HG03060 (cell line): ENCODE measurements around the gene ACTG2.
"Not testable (repeated sequence)": the region's sequence is repeated elsewhere in the genome, so short reads cannot be mapped to it uniquely, and the experiment has no call there.

Source experiments
- ATAC-seq: cut with Tn5 transposase; IDR thresholded peaks from one replicate; pipeline ENCODE4 v1.9.1; 2021; ENCODE audit warnings: low read depth, moderate number of reproducible peaks; ENCODE audit not compliant: unreplicated experiment

The ACTG2 gene

DNA sequence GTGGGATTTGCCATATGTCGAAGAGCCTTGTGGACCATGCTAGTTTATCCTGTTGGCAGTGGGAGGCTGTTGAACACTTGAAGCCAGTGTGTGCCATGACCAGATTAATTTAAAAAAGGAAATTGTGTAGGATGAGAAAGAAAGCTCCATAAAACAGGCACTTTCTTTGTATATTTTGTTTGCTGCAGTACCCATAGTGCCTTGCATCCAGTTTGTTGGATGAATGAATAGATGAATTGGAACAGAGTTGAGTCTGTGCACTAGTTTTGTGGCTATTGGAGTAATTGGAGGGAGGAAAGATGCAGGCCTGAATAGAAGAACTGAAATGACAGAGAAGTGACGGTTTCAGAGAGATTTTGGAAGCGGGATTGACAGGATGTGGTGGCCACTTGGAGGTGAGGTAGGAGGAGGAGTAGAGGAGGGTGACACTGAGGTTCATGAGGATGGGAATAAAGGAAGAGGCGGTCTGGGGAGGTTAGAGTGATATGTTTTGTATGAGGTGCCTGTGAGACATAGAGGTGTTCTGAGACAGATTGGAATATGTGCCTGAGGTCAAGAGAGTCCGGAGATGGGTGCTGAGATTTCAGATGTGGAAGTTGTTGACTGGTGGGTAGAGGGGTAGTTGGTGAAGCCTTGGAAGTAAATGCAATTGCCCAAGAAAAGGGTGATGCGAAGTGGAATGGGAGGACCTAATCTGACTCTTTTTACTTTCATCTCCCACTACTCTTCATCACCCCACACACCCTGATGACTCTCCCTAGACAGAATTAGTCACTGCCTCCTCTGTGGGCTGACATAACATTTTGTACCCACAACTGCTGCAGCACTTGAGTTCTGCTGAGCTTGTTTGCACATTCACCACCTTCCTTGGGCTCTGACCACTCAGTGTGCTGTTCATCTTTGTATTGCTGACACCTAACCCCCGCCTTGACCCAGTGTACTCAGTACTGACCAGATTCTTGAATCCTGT is 39.0 kb downstream of the ACTG2 start:
- ATAC-seq, result no peak

DNA sequence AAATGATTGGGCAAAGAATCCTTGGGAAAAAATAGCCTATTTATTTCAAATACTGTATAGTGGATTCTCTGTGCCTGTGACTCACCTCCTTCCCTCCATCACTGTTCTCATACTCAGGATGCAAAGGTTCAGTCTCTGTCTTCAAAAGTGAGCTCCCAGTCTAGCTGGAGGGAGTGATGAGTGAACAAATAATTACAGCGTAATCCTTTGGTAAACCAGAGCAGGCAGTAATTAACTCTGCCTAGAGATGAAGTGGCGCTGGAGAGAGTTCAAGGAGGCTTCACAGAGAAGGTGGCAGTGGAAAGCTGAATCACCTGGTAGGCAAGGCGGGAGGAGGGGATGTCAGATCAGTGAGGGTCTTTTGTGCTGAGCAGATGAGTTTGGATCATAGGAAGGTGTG is 40.4 kb downstream of the ACTG2 start:
- no peak for ATAC-seq

DNA sequence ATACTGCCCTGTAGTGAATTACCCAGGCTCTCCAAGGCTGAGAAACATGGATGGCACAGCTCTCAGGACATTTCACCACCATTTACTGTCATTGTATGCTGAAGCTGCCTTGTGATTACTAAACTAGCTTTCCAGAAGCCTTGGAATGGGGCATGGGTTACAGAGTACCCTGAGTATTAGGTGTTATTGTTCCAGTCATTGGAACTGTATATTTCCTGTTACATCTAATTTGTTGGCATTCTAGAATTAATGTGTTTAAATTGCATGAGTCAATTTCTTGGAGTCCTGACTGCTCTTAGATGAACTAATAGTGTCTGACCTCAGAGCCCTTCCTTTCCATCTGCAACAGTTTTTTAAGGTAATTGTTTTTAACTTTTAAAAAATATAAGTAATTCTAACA is 42.8 kb downstream of the ACTG2 start:
- ATAC-seq, result no peak

DNA sequence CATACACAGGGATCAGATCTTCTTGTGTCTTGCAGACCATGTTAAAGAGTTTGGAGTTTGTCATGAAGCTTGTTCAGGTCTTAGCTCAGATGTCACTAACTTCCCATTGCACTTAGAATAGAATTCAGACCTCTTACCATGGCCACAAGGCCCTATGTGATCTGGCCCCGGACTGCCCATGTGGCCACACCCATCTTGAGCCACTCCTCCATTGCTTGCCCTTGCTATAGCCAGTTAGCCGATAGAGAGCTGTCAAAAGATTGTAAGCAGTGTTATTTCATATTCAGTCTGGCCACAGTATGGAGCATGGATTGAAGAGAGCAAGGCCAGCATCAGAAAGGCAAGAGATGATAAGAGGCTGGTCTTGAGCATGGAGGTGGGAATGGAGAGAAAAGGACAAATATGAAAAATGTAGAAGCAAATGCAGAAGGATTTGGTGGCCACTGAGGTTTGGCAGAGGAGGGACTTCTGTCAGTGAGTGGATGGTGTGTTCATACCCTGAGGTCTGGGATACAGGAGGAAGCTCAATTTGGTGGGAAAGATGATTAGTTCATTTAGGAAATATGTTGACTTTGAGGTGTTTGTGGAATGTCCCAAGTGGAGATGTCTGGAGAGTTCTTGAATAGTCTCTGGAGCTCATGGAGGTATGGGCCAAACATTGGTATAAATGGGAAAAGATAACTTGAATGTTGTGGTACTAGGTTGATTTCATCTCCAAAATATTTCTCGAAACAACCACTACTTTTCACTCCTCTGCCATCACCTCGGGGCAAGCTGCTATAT is 44.5 kb downstream of the ACTG2 start:
- no peak for ATAC-seq

DNA sequence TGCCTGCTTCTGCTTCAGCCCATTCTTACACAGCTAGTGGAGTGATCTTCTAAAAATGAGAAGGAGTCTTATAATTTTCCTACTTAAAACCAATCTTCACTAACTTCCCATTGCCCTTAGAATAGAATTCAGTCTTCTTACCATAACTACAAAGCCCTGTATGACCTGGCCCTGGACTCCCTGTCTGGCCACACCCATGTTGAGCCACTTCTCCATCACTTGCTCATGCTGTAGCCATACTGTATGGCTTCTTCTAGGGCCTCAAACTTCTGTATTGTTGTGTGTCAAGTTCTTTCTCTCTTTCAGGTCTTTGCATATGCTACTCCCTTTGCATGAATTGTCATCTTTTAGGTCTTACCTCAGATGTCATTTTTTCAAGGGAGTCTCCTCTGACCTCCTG is 45.1 kb downstream of the ACTG2 start:
- no peak for ATAC-seq

DNA sequence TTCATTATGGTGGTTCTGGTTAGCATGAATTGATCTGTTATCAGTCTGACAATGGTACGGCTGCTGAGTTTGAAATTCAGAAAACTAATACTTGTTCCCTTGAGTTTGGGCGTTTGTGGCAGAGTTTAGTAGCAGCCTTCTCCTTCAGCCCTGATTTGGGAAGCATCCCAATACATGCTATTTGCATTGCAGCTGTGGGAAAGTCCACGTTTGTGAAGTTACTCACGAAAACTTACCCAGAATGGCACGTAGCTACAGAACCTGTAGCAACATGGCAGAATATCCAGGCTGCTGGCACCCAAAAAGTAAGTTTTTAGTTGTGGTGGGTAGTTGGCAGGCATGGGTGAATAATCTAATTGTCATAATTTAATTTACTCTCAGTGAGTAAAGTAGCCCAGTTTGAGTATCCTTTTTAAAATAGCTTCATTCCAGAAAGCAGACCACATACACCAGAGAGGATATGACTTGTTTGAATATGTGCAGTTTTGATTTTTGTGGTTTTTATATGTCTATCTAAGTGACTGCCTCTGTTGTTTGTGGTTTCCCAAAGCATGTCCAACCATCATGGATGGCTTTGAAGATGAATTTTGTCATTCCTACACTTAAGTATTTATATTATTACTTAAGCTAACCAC is 46.0 kb downstream of the ACTG2 start:
- ATAC-seq, result no peak

DNA sequence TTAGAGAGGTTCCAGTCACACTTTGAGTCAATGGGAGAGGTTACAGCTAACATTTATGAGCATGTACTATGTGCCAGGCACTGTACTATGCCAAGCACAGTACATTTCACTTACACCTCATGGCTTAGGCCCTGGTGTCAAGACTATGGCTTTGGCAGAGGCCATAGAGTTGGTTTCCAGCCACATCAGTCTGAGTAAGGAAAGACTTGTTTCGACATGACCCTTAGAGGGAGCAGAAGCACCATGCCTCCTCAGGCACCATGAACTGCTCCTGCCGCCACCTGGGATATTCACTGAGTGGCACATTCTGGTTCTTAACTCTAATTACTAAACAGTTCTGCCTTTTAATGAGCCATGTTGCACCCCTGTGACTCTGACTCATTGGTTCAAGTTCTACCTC is 46.6 kb downstream of the ACTG2 start:
- no peak for ATAC-seq

DNA sequence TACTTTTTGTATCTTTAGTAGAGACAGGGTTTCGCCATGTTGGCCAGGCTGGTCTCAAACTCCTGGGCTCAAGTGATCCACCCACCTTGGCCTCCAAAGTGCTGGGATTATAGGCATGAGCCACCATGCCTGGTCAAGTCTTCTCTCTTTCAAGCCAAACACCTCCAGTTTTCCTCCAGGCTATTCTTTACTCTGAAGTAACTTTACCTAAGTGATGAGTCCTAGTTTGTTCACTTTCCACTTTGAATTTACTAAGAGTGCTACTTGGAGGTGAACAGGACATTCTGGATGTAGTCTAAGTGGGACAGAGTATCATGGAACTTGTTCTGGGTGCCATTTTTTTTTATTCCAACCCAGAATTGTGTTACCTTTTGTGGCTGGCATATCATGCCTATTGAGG is 47.3 kb downstream of the ACTG2 start:
- not testable (repeated sequence) for ATAC-seq

DNA sequence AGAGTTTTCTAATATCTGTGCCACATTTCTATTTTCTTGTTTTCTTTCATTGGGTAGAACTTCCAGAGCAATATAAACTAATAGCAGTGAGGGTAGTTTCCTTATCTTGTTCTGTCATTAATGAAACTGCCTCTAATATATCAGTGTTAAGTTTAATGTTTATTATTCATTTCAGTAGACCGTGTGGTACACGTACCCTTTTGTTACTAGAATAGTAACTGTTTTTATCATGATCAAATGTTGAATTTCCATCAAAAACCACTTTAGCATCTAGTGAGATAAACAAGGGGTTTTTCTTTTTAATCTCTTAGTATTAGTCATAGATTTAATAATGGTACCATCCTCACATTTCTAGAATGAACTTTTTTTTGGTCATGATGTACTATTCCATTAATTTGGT is 49.9 kb downstream of the ACTG2 start:
- no peak for ATAC-seq

DNA sequence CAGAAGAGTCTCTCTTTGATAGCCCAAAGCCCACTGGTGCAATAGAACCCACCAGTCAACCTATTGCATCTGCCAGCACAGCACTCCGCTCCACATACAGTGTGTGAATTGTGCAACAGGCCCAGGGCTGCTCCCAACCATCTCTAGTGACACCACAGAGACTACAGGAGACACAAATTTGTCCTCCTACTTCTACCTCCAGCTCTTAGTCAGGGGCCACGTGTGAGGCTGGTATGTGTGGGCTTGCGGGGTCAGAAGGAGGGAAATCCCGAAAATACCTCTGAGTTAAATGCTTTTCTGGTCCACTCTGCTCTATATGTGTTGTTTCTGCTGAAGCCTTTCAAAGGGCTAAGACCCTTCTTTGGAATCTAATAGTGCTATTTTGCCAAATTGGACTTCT is 51.9 kb downstream of the ACTG2 start:
- ATAC-seq, result no peak

DNA sequence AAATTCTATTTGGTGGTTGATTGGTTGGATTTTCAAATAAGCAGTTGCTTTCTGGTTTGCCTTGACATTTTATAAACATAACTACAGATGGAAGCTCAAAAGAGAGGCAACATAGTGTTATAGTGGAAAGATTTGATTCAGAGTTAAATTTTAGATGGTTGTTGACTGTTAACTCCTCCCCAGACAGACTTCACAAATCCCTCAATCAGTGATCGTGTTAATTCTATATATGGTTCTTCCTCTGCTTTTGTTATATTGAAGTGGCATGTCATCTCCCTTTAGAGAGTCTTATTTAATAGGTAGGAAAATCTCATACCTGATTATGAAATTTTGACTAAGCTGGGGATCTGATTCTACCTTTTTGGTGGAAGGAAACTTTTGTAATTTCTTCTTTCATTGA is 53.4 kb downstream of the ACTG2 start:
- no peak for ATAC-seq

DNA sequence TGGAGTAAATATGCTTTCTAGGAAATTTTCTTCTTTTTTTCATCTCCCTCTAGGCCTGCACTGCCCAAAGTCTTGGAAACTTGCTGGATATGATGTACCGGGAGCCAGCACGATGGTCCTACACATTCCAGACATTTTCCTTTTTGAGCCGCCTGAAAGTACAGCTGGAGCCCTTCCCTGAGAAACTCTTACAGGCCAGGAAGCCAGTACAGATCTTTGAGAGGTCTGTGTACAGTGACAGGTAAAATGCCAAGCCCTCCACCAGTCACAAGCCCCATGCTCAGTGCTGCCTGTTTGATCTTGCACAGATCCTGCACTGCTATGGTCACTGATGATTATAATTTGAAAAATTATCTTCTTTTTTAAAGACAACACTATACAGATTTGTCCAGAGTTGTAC is 53.9 kb downstream of the ACTG2 start:
- ATAC-seq, result no peak

DNA sequence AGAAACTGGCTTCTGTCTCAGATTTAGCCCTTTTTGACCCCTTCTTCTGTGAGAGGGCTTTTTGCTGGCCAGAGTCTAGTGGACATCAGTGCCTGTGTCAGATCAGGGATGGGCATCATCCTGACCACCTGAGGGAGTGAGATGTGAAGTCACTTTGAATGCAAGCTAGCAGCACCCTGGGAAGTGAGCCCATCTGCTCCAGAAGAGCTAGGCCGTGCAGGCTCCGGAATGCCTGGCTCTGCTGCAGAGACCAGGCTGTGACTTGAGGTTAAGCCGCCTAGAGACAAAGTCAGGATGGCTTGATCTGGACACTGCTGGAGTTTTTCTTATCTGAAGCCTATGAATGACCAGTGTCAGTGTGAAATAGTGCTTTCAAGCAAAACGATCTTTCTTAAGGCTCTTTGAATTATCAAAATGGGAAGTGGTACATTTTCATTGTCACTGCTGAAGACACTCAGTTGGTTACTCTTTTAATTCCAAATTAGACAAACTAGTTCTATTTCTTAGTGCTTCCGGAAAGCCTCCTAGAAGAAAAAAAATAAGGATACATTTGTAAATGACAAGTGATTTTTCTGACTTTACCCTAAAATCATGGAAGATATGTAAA is 54.7 kb downstream of the ACTG2 start:
- no peak for ATAC-seq

DNA sequence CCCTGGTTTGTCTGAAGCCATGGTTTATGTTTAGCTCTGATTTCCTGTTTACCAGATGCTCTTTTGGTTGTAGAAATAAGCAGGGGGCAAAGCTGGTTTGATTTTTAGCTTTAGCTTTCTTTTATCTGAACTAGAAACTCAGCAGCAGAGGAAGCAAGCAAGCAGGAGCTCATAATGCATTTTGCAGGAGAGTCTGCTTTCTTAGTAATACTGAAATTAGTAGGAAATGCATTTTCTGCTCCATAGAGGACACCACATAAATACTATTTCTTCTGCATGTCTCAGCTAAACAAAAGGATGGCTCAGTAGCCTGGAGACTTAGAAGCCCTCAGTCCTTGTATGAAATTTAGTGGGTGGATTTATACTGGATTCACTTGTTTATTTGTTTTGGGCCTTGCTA is 57.0 kb downstream of the ACTG2 start:
- no peak for ATAC-seq

DNA sequence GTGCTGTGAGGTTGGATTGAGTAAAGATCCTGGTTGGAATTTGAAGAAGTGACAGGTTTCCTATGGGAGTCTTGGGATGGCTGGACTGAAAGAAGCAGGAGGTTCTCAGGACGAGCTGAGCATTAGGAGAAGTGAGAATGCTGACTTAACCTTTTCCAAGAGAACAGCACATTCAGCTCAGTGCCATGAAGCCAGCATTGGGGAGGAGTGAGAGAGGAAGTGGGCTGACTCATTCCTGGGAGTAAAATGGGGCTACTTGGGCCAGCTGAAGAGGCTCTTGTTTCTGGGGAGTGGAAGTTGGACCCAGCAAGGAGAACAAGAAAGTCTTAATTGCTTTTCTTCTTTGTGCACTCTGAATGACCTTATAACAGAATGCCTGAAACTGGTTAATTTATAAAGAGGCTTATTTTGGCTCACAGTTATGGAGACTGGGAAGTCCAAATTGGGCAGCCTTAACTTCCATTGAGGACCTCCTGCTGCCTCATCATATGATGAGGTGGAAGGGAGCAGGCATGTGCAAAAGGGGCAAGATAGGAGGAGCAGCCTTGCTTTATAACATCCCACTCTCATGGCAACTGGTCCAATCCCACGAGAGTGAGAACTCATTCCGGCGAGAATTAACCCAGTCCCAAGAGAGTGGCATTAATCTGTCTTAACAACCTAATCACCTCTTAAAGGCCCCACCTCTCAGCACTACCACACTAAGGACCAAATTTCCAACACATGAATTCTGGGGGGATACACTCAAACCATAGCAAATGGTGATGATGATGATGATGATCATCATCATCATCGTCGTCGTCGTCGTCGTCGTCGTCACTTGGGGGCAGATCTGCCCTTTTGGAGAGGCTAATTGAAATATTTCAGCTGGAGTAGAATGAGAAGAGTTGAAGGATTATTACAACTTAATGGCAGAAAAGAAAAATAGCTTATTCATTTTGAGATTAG is 60.0 kb downstream of the ACTG2 start:
- ATAC-seq, result no peak

DNA sequence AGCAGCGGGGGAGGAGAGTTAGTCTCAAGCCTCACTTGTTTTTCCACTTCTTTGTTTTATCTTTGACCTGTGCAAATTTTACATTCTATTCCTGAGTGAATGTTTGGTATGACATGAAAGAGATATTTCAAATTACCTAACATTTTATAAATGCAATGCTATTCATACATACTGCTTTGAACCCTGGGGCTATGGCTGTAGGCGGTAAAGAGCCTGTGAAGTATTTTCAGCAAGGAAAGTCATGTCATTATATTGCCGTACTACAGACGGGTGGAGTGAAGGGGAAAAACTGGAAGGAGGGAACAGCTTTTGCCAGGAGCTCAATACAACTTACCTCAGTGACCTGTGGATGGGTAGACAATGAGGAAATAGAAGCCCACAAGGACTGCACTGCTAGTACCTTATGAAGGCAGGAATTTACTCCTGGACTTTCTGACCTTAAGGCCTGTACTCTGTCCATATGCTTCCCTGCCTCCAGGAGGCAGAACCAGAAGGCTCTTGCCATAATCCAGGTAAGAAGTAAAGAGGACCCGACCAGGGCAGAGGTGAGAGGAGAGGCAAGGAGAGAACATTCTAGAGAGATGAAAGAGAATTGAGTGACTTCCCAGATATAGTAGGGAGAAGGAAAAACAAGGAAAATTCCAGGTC is 63.5 kb downstream of the ACTG2 start:
- no peak for ATAC-seq

DNA sequence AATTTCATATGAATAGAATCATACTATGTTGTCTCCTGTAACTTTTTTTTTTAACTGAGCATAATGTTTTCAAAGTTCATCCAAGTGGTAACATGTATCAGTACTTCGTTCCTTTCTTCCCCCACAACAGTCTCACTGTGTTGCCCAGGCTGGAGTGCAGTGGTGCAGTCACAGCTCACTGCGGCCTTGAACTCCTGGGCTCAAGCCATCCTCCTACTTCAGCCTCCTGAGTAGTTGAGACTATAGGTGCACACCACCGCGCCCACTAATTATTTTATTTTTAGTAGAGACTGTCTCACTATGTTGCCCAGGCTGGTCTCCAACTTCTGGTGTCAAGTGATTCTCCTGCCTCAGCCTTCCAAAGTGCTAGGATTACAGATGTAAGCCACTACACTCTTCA is 68.5 kb downstream of the ACTG2 start:
- no peak for ATAC-seq

DNA sequence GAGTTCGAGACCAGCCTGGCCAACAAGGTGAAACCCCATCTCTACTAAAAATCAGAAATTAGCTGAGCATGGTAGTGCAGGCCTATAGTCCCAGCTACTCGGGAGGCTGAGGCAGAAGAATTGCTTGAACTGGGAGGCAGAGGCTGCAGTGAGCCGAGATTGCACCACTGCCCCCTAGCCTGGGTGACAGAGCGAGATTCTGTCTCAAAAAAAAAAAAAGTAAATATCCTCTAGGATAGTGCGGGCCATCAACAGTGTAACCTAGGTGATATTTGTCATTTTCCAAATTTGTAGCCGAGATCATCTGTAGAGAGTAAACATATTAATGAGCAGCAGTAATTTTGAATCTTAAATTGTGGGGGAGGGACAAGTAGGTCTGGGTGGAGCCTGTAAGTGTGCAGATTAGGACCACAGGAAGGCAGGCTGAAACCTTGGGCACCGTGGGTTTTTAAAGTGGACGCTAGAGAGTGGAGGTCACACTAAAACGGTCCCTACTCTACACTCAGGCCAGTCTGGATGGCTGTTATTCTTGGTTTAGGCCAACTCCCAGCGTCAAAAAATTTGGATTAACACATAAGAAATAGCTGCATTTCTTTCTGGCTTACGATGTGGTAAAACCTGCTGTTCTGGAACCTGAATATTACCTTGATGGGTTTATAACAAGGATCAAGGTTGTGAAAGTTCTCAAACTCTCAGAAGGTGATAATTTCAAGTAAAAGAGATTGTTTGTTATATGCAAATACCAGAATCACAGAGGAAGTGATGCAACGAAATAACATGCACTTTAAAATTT is 69.2 kb downstream of the ACTG2 start:
- no peak for ATAC-seq
